ENCODE measurements around the gene MATK. TPM values are rescaled to one million over a fixed set of nuclear protein-coding genes. Genes with fewer than 3 reads are reported as not detected.
A peak's percentile ranks its signal among the peaks of the same experiment; 100 is the strongest.

Gene MATK
- total and polyA plus RNA-seq, 7 donors: 1.8 to 7.7 (median 6.6) TPM; not detected in 4

GRCh38 chr19:3762501-3763459, 23.4 kb downstream of the MATK start, which contains the start of gene MRPL54:
Gene MRPL54 (plus strand): TSS chr19:3762682. CDS start chr19:3762701, 19 bp downstream.
- H3K4me3 ChIP-seq: peak within 1 kb of the TSS; percentile 78 to 92 (median 88)
- no peak for TF ChIP-seq CTCF (IDR thresholded peaks at IDR 0.05)
- peak in 1 of 2 donors; percentile 73 for TF ChIP-seq POLR2A (IDR thresholded peaks at IDR 0.05)
- peak in 1 of 4 donors; percentile 44 for TF ChIP-seq EP300 (IDR thresholded peaks at IDR 0.05)
- peak; percentile 76 to 90 (median 88) for TF ChIP-seq POLR2AphosphoS5 (IDR thresholded peaks at IDR 0.05)
- H3K27me3 ChIP-seq: no peaks in the 10 kb centered on the region
- intact Hi-C loops (cut with DNase I): loop anchor here (5.0 kb wide), 2 partner anchors 95 to 210 kb away; partner anchors contain the start of gene DAPK3
- 3% methylated on average over 47 of the region's 47 CpGs for WGBS, 2 donors
- H3K27ac ChIP-seq: peak within 1 kb of the TSS; percentile 95 to 98 (median 96)
- peak; percentile 100 for DNase-seq
- H3K36me3 ChIP-seq: peaks cover 7 to 52% (median 25%) of the 10 kb centered on the region in 4 donors
- no peaks in the 10 kb centered on the region for H3K9me3 ChIP-seq
- H3K4me1 ChIP-seq: peaks cover 0 to 46% (median 37%) of the 10 kb centered on the region in 4 donors

GRCh38 chr19:3762130-3762473, 24.1 kb downstream of the MATK start:
- Histone ChIP-seq H3K27ac (peak overlapping the region; percentile 95 to 98 (median 96)), H3K4me3 (peak overlapping the region in 2 of 4 donors; percentile 63 to 72), H3K4me1 (peaks cover 0 to 46% (median 37%) of the 10 kb centered on the region in 4 donors), H3K9me3 (no peaks in the 10 kb centered on the region), H3K27me3 (no peaks in the 10 kb centered on the region), H3K36me3 (peaks cover under 1 to 52% (median 20%) of the 10 kb centered on the region in 4 donors)
- no peak for DNase-seq
- TF ChIP-seq POLR2AphosphoS5 (IDR thresholded peaks at IDR 0.05) (no peak), CTCF (IDR thresholded peaks at IDR 0.05) (no peak), EP300 (IDR thresholded peaks at IDR 0.05) (no peak), POLR2A (IDR thresholded peaks at IDR 0.05) (no peak)
- intact Hi-C loops (cut with DNase I): loop anchor here (5.0 kb wide), 2 partner anchors 95 to 210 kb away; partner anchors contain the start of gene DAPK3
- whole genome bisulfite sequencing, 2 donors: 29 to 85% methylated on average over 1 of the region's 1 CpG

GRCh38 chr19:3761382-3762129, 24.6 kb downstream of the MATK start, which contains the start of gene APBA3:
Gene APBA3 (minus strand): TSS chr19:3761692. CDS start chr19:3760264, 1,428 bp downstream.
- peak; percentile 95 for DNase-seq
- Histone ChIP-seq H3K9me3 (no peaks in the 10 kb centered on the region), H3K36me3 (peaks cover 0 to 51% (median 16%) of the 10 kb centered on the region in 4 donors), H3K4me1 (peaks cover 0 to 46% (median 37%) of the 10 kb centered on the region in 4 donors), H3K27me3 (no peaks in the 10 kb centered on the region), H3K4me3 (peak within 1 kb of the TSS; percentile 78 to 92 (median 88)), H3K27ac (peak within 1 kb of the TSS; percentile 95 to 98 (median 96))
- 2 to 4% methylated on average over 45 of the region's 45 CpGs for WGBS, 2 donors
- TF ChIP-seq CTCF (IDR thresholded peaks at IDR 0.05) (peak; percentile 53 to 75 (median 60)), POLR2AphosphoS5 (IDR thresholded peaks at IDR 0.05) (peak; percentile 85 to 94 (median 90)), EP300 (IDR thresholded peaks at IDR 0.05) (no peak), POLR2A (IDR thresholded peaks at IDR 0.05) (peak; percentile 58 to 61)
- intact Hi-C loops (cut with DNase I): loop anchor here (5.0 kb wide), 2 partner anchors 94 to 211 kb away; partner anchors contain the start of gene DAPK3

GRCh38 chr19:3760871-3761361, 25.3 kb downstream of the MATK start:
- intact Hi-C loops (cut with DNase I): loop anchor here (5.0 kb wide), 2 partner anchors 94 to 211 kb away; partner anchors contain the start of gene DAPK3
- peak overlapping the region; percentile 78 to 92 (median 88) for H3K4me3 ChIP-seq
- no peaks in the 10 kb centered on the region for H3K27me3 ChIP-seq
- peak overlapping the region; percentile 95 to 98 (median 96) for H3K27ac ChIP-seq
- no peak for DNase-seq
- TF ChIP-seq POLR2AphosphoS5 (IDR thresholded peaks at IDR 0.05): no peak
- no peak for TF ChIP-seq CTCF (IDR thresholded peaks at IDR 0.05)
- TF ChIP-seq EP300 (IDR thresholded peaks at IDR 0.05): no peak
- TF ChIP-seq POLR2A (IDR thresholded peaks at IDR 0.05): no peak
- no peaks in the 10 kb centered on the region for H3K9me3 ChIP-seq
- 18 to 31% methylated on average over 7 of the region's 7 CpGs for WGBS, 2 donors
- peaks cover 0 to 45% (median 10%) of the 10 kb centered on the region in 4 donors for H3K36me3 ChIP-seq
- peaks cover 0 to 46% (median 37%) of the 10 kb centered on the region in 4 donors for H3K4me1 ChIP-seq

All from sigmoid colon (tissue), 7 donors.